Esophagus squamous epithelium (tissue), 4 donors: ENCODE measurements around the gene ACAP2.
"Not testable (repeated sequence)": the region's sequence is repeated elsewhere in the genome, so short reads cannot be mapped to it uniquely, and the experiment has no call there.

ENCODE experiments used
- POLR2A ChIP-seq, 4 donors: fragments of 450-650 bp; IDR thresholded peaks; one replicate each; pipeline ENCODE4 v1.6.1; 2017; ENCODE audit warnings: antibody characterized with exemption in 4 of 4, mild to moderate bottlenecking in 4 of 4, moderate library complexity in 3 of 4
- TF ChIP-seq, protein P1 (sequence below), 6 experiments: fragments of 450-650 bp in 4 of 6; fragments of 200-600 bp in 2 of 6; sonication (generic) in 2 of 6; IDR thresholded peaks; one replicate each; pipeline ENCODE4 v1.5.1; 2016 to 2019; ENCODE audit warnings: antibody characterized with exemption in 6 of 6, mild to moderate bottlenecking in 4 of 6, moderate library complexity in 4 of 6

DNA sequence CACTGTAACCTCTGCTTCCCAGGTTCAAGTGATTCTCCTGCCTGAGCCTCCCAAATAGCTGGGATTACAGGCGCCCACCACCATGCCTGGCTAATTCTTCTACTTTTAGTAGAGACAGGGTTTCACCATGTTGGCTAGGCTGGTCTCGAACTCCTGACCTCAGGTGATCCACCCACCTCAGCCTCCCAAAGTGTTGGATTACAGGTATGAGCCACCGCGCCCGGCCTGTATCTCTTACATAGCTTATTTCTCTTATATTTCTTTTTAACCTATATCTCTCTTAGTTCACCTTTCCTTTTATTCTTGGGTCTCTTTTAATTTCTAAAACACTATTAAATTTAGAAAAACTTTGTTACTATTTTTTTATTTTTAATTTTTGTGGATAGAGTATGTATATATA, 213.9 kb downstream of the ACAP2 start:
- not testable (repeated sequence) for TF ChIP-seq POLR2A (IDR thresholded peaks at IDR 0.05)
- TF ChIP-seq, protein P1, sequence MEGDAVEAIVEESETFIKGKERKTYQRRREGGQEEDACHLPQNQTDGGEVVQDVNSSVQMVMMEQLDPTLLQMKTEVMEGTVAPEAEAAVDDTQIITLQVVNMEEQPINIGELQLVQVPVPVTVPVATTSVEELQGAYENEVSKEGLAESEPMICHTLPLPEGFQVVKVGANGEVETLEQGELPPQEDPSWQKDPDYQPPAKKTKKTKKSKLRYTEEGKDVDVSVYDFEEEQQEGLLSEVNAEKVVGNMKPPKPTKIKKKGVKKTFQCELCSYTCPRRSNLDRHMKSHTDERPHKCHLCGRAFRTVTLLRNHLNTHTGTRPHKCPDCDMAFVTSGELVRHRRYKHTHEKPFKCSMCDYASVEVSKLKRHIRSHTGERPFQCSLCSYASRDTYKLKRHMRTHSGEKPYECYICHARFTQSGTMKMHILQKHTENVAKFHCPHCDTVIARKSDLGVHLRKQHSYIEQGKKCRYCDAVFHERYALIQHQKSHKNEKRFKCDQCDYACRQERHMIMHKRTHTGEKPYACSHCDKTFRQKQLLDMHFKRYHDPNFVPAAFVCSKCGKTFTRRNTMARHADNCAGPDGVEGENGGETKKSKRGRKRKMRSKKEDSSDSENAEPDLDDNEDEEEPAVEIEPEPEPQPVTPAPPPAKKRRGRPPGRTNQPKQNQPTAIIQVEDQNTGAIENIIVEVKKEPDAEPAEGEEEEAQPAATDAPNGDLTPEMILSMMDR (IDR thresholded peaks at IDR 0.05), result not testable (repeated sequence)
